HepG2 (cell line): ENCODE measurements around the gene PKP3. TPM values are rescaled to one million over a fixed set of nuclear protein-coding genes. Genes with fewer than 3 reads are reported as not detected.
A peak's percentile ranks its signal among the peaks of the same experiment; 100 is the strongest.

Source experiments
- CENPBD1 ChIP-seq: sonication (generic); formaldehyde crosslinking; IDR thresholded peaks from 2 replicates; pipeline ENCODE4 v1.8.0; 2022; ENCODE audit warnings: missing genetic modification reagents, low read depth, mild to moderate bottlenecking, borderline replicate concordance
- ETS1 ChIP-seq: sonication (generic); formaldehyde crosslinking; IDR thresholded peaks from 2 replicates; pipeline ENCODE4 v1.4.0; 2020; ENCODE audit warnings: missing genetic modification reagents
- GATAD1 ChIP-seq: IDR thresholded peaks from 2 replicates; pipeline ENCODE4 v1.6.1; 2016; ENCODE audit warnings: missing genetic modification reagents, missing compliant biosample characterization
- HNRNPK ChIP-seq: fragments of 200-400 bp; formaldehyde crosslinking; IDR thresholded peaks from 2 replicates; pipeline ENCODE4 v1.6.1; 2018; ENCODE audit warnings: low read length, low read depth, moderate library complexity, mild to moderate bottlenecking; ENCODE audit not compliant: poor library complexity, severe bottlenecking
- MAX ChIP-seq: IDR thresholded peaks from 2 replicates; pipeline ENCODE4 v1.6.1; 2012; ENCODE audit warnings: inconsistent platforms
- MTERF4 ChIP-seq: sonication (generic); formaldehyde crosslinking; IDR thresholded peaks from 2 replicates; pipeline ENCODE4 v1.8.0; 2023; ENCODE audit warnings: mild to moderate bottlenecking, missing genetic modification reagents
- NR2C2 ChIP-seq: sonication (generic); formaldehyde crosslinking; IDR thresholded peaks from 2 replicates; pipeline ENCODE4 v1.4.0; 2020; ENCODE audit warnings: missing genetic modification reagents, mild to moderate bottlenecking, moderate library complexity, borderline replicate concordance
- POLR2A ChIP-seq, 2 experiments: IDR thresholded peaks; 2 replicates each; pipeline ENCODE4 v1.6.1; 2011; ENCODE audit warnings: low read depth in 2 of 2, low read length in 2 of 2, mild to moderate bottlenecking in 1 of 2, moderate library complexity in 1 of 2; ENCODE audit not compliant: insufficient read depth in 1 of 2
- STAT6 ChIP-seq: sonication (generic); formaldehyde crosslinking; IDR thresholded peaks from 2 replicates; pipeline ENCODE4 v1.4.0; 2020; ENCODE audit warnings: missing genetic modification reagents, mild to moderate bottlenecking, borderline replicate concordance
- TBX2 ChIP-seq: sonication (generic); formaldehyde crosslinking; IDR thresholded peaks from 2 replicates; pipeline ENCODE4 v1.5.0; 2020; ENCODE audit warnings: missing genetic modification reagents, mild to moderate bottlenecking, borderline replicate concordance
- TRIM24 ChIP-seq: sonication (generic); formaldehyde crosslinking; IDR thresholded peaks from 2 replicates; pipeline ENCODE4 v1.8.0; 2022; ENCODE audit warnings: mild to moderate bottlenecking, missing genetic modification reagents
- UBTF ChIP-seq: sonication (generic); formaldehyde crosslinking; IDR thresholded peaks from 2 replicates; pipeline ENCODE4 v1.4.0; 2020; ENCODE audit warnings: mild to moderate bottlenecking, missing genetic modification reagents
- ZBTB14 ChIP-seq: sonication (generic); formaldehyde crosslinking; IDR thresholded peaks from 2 replicates; pipeline ENCODE4 v1.4.0; 2020; ENCODE audit warnings: missing genetic modification reagents
- ZBTB2 ChIP-seq: sonication (generic); formaldehyde crosslinking; IDR thresholded peaks from 2 replicates; pipeline ENCODE4 v1.8.0; 2022; ENCODE audit warnings: low read depth, missing genetic modification reagents
- ZBTB20 ChIP-seq: sonication (generic); formaldehyde crosslinking; IDR thresholded peaks from 2 replicates; pipeline ENCODE4 v1.8.1; 2023; ENCODE audit warnings: missing genetic modification reagents, low read depth, mild to moderate bottlenecking, borderline replicate concordance
- polyA plus RNA-seq, 8 experiments: library from polyadenylated mRNA; depleted of rRNA in 3 of 8; stranded (reverse) in 7 of 8; unstranded in 1 of 8; fragments of >200 nt; fragmentation: Illumina TruSeq in 4 of 8; extraction: Trizol in 4 of 8; gene quantifications; 2 replicates each; pipeline versions ENCODE4 v1.2.1 to v1.2.3, GENCODE V29; 2011 to 2016; ENCODE audit warnings: low read depth in 4 of 8, missing spikeins in 1 of 8, mixed read lengths in 1 of 8; ENCODE audit not compliant: insufficient read depth in 1 of 8
- total RNA-seq, 5 experiments: library from RNA; depleted of rRNA; stranded (reverse); fragments of >200 nt; fragmentation: Illumina TruSeq; extraction: Trizol; gene quantifications; 2 replicates each; pipeline ENCODE4 v1.2.3, GENCODE V29; 2016; ENCODE audit warnings: low read depth in 1 of 5

Gene PKP3
- total and polyA plus RNA-seq, 2 of the 13 experiments (the other 11 are each of a cell fraction or from before 2014, with no cell fraction given): 18.0 to 28.7 TPM

GRCh38 chr11:447923-448731, 54.1 kb downstream of the PKP3 start (continued):
- no peak for TF ChIP-seq STAT6 (CRISPR knock-in tag)
- no peak for TF ChIP-seq ETS1 (CRISPR knock-in tag)
- peak in 1 of 2 experiments; percentile 51; a peak in 2 of 4 replicates for TF ChIP-seq POLR2A (IDR thresholded peaks at IDR 0.05; ENCODE audit: insufficient read depth in 1 of 2, low read depth in 2 of 2, low read length in 2 of 2)
- TF ChIP-seq GATAD1: peak; percentile 74
- peak; percentile 90 for TF ChIP-seq ZBTB14 (CRISPR knock-in tag)
- TF ChIP-seq UBTF (CRISPR knock-in tag): peak; percentile 79
- TF ChIP-seq HNRNPK: no peak
- TF ChIP-seq ZBTB2 (CRISPR knock-in tag): peak; percentile 76
- TF ChIP-seq MTERF4 (CRISPR knock-in tag): 0 out of 2 replicates have a peak, but pooled peaks have one; percentile 67
- peak; percentile 44; the same call in 1 of the 2 replicates for TF ChIP-seq TBX2
- no peak for TF ChIP-seq TRIM24 (CRISPR knock-in tag)
- peak; percentile 92 for TF ChIP-seq MAX
- TF ChIP-seq ZBTB20: peak; percentile 57; the same call in 1 of the 2 replicates
- TF ChIP-seq CENPBD1 (CRISPR knock-in tag): no peak
- peak; percentile 75; the same call in 1 of the 2 replicates for TF ChIP-seq NR2C2 (CRISPR knock-in tag)
